GM21529 (cell line): ENCODE results near the gene ARL9.
"Not testable (repeated sequence)": the region's sequence is repeated elsewhere in the genome, so short reads cannot be mapped to it uniquely, and the experiment has no call there.

Experiments
- ATAC-seq: cut with Tn5 transposase; IDR thresholded peaks from one replicate; pipeline ENCODE4 v1.9.1; 2021; ENCODE audit not compliant: unreplicated experiment

Gene ARL9

DNA sequence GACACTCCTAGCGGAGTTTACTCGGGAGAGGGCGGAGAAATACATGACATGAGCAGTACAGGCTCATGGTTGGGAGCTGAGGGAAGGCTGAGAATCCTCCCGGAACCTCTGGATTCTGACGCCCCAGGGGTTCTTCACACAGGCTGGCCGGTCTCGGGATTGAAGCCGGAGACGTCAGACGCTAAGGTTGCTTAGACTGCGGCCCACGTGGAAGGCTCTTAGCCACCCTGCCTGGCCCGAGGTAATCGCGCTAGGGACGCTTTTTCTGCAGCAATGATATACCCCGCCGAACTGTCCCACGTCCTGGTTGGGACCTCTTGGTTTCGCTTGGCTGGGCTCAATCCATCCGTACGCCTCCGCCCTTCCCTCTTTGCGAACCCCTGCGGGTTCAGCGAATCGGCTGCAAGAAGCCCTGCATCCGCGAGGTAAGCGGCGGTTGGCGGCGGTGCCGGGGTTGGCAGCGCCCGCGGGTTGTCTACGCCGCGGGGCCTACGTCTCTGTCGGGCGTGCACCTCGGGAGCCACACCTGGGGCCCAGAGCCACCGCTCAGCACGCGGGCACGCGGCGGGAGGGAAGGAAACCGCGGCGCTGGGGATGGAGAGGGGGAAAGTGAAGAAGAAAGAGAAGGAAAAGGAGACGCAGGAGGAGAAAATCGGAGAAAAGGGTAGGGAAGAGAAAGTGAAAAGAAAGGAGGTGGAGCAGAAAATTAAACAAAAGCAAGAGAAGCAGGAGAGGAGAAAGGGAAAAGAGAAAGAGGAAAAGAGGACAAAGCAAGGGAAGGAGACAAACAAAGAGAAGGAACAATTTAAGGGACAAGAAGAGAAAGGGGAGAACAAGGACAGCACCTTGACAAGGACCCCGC, at the start of gene ARL9:
ARL9 (plus strand) TSS at position 523 of the 862 bp plus-strand sequence; CDS start at position 595, 72 bp downstream.
- peak; percentile 62 for ATAC-seq

DNA sequence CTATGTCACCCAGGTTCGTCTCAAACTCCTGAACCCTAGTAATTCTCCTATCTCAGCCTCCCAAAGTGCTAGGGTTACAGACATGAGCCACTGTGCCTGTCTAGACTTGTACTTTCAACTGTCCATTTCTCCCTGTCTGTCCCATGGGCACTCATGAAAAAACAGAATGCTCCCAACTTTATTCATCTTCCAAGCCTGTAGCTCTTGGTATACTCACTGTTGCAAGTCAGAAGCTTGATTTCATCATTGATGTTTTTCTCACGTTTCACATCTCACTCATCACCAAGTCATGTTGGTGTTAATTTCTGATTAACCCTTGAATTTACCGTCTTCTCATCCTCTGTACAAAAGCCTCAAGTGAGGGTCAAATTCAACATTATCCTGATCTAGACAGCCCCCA, 45.5 kb upstream of the ARL9 start:
- no peak for ATAC-seq

GRCh38 chr4:56462157-56462556, 43.4 kb upstream of the ARL9 start:
- no peak for ATAC-seq

GRCh38 chr4:56463711-56464110, 41.9 kb upstream of the ARL9 start:
- no peak for ATAC-seq

DNA sequence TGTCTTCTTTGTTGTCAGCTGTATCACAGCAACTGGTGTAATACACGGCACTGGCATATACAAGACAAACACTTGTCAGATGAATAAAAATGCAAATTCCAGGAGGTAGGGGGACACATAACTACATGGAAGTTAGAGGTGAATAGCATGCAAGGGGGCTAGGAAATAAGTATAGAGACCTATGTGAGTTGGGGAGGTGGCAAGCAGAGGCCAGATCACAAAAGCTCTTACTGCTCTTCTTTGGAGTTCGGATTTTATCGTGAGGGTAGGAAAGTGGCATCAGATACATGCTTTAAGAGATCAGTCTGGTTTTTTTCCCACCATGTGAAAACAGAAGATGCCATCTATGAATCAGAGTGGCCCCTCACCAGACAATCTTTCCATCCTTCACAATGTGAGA, 41.0 kb upstream of the ARL9 start:
- no peak for ATAC-seq

DNA sequence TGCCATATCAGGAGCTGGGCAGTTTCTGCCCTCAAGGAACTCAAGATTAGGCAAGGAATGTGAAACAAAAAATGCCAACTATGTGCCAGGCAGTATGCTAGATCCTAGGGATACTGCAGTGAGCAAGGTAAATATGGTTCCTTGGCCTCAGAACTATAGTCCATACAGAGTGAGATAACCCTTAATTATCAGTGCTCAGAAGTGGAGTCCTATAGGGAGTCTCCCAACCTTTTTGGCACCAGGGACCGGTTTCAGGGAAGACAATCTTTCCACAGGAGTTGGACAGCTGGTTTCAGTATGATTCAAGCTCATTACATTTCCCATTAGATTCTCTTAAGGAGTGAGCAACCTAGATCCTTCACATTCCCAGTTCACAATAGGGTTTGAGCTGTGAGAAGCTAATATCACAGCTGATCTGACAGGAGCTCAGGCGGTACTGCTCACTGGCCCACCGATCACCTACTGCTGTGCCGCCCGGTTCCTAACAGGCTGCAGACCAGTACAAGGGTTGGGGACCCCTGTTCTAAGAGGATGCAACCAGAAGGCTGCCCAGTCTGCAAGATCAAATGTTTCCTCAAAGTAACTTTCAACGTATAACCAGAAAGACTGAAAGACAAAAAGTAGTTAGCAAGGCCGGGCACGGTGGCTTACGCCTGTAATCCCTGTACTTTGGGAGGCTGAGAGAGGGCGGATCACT, 39.8 kb upstream of the ARL9 start:
- no peak for ATAC-seq

- ATAC-seq: not testable (repeated sequence)
These were observed 39.3 kb upstream of the ARL9 start for GRCh38 chr4:56466296-56466761.

GRCh38 chr4:56466910-56467283, 38.7 kb upstream of the ARL9 start:
- no peak for ATAC-seq

DNA sequence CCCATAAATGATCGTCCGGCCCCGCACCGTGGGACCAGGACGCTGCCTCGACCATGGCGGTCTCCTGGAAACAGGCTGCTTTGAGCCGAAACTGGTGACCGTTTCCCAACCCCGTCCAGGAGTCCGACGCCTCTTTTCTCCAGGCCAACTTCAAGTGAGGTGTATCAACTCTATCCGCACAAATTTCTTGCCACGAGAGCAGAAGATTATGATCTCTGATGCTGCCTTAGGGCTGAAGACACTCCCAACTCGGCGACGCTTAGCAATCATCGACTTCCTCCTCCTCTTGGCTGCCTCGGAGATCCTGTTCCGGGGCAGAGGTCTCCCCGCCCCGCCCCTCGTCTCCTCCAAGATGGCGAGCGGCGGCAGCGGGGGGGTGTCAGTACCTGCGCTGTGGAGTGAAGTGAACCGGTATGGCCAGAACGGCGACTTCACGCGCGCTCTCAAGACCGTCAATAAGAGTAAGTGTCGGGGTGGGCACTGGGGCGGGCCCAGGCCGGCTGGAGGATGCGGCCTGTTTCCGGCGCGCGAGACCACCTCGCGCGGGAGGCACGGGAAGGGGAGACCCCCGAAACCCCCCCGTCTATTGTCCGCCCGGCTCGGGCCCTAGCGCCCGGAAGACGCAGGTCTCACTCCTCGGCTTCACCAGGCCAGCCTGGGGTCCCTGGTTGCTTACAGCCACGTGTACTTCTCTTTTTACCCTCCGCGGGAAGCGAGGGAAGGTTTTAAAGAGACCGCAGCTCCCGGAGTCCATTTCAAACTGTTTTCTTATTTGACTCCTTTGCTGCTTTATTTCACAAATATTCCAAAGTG, 38.1 kb upstream of the ARL9 start, which contains the start of gene SRP72:
SRP72 (plus strand) TSS at position 334 of the 813 bp plus-strand sequence; CDS start at position 353, 19 bp downstream.
- peak; percentile 95 for ATAC-seq

GRCh38 chr4:56468097-56468422, 37.5 kb upstream of the ARL9 start:
- peak; percentile 56 for ATAC-seq

DNA sequence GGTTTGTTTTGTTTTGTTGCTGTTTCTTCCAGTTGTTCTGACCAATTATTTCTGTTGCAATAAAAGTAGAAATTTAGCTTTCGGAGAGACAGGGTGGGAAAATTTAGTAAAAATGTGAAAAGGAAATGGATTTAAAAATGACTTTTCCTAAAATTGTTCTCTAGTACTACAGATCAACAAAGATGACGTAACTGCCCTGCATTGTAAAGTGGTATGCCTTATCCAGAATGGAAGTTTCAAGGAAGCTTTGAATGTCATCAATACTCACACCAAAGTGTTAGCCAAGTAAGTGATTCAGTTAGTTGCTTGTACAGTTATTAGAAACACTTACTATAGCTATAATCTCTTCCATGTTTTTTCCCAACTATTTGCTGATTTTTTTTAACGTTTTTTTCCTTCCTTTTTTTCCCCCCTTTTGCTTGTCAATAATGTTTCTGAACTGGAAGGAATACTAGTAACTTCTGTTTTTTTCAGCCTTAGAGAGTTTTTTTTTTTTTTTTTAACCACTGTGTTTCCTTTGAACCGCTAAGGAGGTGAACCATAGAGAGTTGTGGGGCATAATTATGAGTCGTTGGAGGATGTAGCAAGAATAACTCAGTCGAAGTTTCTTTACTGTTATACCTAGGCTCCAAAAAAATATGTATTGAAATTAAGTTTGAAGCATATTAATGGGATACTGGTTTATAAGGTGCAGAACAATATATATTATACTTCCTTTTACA, 35.9 kb upstream of the ARL9 start:
- no peak for ATAC-seq

DNA sequence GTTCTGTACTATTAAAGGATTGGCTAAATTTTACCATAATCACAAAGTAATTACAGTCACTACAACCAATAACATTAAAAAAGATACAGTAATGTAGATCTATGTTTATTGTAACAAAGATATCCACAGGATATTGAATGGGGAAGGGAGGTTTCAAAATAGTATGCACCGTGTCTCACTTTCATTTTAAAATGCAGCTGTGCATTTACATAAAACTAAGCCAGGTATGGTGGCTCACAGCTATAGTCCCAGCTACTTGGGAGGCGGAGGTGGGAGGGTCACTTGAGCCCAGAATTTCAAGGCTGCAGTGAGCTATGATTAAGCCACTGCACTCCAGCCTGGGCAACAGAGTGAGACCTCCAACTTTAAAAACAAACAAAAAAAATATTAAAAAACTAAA, 29.7 kb upstream of the ARL9 start:
- peak; percentile 89 for ATAC-seq

GRCh38 chr4:56477192-56477702, 28.3 kb upstream of the ARL9 start:
- no peak for ATAC-seq

DNA sequence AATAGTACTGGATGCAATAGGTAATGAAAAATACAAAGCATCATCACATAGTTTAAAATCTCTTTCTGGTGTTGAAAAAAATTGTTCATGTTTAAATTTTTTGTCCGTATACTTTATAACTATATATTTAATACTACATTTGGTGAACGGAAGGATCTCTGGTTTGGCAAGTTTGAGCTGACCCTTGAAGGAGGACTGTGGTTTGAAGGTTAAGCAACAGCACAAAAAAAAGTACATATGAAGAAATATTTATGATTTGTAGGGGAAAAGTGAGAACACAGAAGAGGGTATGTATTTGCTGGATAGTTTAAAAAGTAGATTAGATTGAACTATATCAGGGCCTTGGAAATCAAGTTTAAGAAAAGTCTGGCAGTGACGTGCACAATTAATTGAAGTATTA, 24.9 kb upstream of the ARL9 start:
- ATAC-seq: no peak

DNA sequence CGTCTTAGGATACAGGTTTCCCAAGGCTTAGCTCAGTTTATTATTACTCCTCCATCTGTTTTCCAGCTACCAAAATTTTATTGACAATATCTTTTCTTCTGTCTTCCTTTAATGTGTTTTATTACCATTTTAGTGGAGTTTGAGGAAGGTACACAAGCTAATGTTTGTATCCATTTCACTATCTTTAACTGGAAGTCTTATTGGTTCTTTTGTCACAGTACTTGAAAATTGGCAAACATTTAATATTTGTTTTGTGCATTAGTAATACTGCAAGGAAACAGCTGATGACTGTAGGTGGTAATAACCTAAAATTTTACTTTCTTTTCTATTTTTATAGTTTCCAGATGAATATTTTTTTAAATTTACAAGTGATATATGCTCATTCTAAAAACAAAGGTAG, 9.3 kb upstream of the ARL9 start:
- ATAC-seq: no peak

DNA sequence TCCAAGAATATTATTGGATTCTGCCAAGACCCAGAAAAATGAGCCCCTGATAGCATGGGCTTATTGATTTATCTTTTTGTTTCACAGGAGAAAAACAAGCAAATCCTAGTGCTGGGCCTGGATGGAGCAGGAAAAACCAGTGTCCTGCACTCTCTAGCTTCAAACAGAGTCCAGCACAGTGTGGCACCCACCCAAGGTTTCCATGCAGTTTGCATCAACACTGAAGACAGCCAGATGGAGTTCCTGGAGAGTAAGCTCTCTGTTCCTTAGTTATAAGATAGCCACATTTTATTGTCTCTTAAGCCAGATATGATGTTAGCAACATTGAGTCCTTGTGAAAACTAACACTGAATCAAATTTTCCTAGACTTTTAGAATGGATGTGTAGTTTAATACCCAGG, 5.5 kb downstream of the ARL9 start:
- ATAC-seq: no peak

- ATAC-seq: no peak
These were observed 6.6 kb downstream of the ARL9 start for GRCh38 chr4:56512166-56512565.

GRCh38 chr4:56513517-56513916, 7.9 kb downstream of the ARL9 start:
- ATAC-seq: no peak

- peak; percentile 96 for ATAC-seq
These were observed 24.9 kb downstream of the ARL9 start for GRCh38 chr4:56530269-56531148.
